GM10847 (cell line): ENCODE results near the gene GFPT1.

Experiments
- POLR2A ChIP-seq: IDR thresholded peaks from 2 replicates; pipeline ENCODE4 v1.6.1; 2011; ENCODE audit not compliant: insufficient read length; ENCODE audit errors: extremely low read depth

GFPT1 gene

GRCh38 chr2:69389271-69389670 is 2.2 kb upstream of the GFPT1 start:
- TF ChIP-seq POLR2A, result no peak

DNA sequence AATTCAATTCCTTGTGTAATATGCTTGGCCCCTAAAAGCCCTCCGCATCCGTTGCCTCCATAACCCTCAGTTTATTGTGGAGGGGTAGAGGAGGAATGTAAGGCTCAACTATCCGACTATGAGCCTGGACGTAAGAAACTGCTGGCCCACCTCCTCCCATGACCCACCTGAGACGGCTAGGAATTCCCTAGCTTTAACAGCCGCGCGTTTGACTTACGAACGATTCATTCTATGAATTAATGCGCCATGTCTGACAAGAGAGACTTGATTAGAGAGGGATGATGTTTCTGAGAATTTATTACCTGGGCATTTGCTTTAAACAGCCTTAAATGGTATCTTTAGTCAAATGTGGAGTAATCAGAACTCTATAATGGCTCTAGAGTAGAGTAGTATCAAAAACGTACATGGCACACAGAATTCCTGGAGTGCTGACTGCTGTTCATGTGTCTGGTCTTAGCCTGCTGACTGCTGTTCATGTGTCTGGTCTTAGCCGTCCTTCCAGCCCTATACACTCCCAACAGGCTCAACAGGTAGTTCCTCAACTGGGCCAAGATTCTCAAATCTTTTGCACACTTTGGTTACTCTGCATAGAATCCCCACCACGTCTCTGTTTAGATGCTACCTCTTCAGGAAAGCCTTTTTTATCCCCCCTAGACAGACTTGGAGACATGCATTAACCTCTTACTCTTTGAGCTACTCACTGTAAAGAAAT is 899 bp upstream of the GFPT1 start:
- TF ChIP-seq POLR2A, result no peak

DNA sequence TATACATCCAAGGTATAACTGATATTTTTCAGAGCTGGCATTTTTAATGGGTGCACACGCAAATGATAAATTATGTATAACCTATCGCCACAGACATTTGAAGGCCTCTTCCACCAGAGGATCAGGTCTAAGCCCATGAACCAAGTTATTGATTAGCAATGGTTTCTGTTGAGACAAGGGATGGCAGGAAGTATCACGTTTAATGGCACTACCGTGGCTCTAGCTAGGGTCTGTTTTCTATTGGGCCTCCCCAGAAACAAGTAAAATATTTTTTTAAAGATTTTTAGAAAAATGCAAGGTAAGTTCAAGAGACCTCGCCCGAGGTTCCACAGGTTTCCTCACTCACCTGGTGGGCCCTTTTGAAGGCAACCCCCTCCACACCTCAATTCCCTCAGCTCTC is 667 bp downstream of the GFPT1 start:
- no peak for TF ChIP-seq POLR2A

- no peak for TF ChIP-seq POLR2A
Measured at GRCh38 chr2:69385443-69386151, 1.4 kb downstream of the GFPT1 start.

DNA sequence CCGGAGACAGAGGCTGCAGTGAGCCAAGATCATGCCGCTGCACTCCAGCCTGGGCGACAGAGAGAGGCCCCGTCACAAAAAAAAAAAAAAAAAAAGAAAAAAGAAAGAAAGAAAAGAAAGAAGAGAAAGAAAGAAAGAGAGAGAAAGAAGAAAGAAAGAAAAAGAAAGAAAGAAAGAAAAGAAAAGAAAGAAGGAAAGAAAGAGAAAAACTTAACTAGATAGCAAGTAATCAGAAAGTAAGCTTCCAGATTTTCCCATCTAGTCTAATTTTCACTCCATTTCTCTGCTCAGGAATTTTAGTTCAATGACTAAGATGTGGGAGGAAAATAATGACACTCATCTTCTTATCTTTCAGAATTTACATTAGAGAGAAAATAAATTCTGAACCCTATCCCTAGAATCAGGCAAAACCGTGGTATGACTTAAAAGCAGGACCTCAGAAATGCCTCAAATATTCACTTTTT is 2.4 kb downstream of the GFPT1 start:
- TF ChIP-seq POLR2A, result no peak

GRCh38 chr2:69383176-69383812 is 3.7 kb downstream of the GFPT1 start:
- no peak for TF ChIP-seq POLR2A

- no peak for TF ChIP-seq POLR2A
Measured at GRCh38 chr2:69382547-69382946, 4.5 kb downstream of the GFPT1 start.

- TF ChIP-seq POLR2A, result no peak
Measured at GRCh38 chr2:69381337-69381737, 5.7 kb downstream of the GFPT1 start.

- TF ChIP-seq POLR2A, result no peak
Measured at GRCh38 chr2:69380072-69380917, 6.7 kb downstream of the GFPT1 start.

GRCh38 chr2:69376403-69376802 is 10.6 kb downstream of the GFPT1 start:
- no peak for TF ChIP-seq POLR2A

GRCh38 chr2:69375494-69376353 is 11.3 kb downstream of the GFPT1 start:
- TF ChIP-seq POLR2A, result no peak

GRCh38 chr2:69372767-69373166 is 14.3 kb downstream of the GFPT1 start:
- TF ChIP-seq POLR2A, result no peak

DNA sequence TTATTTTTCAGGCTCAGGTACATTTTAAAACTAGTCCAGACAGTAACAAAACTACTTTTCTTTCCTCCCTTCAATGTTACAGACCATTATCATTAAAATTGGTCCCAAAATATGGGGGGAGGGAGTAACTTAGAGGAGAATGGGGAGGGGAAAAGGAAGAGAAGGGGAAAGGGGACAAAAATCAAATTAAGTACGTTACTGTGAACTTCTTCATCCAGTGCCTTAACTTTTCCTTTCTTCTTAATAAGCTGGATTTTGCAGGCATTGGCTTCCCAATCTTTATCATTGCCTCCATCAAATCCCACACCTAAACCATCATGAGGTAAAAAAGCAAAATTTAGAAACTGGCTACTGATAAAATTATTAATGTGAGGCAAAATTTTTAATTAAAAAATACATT is 17.2 kb downstream of the GFPT1 start:
- no peak for TF ChIP-seq POLR2A

DNA sequence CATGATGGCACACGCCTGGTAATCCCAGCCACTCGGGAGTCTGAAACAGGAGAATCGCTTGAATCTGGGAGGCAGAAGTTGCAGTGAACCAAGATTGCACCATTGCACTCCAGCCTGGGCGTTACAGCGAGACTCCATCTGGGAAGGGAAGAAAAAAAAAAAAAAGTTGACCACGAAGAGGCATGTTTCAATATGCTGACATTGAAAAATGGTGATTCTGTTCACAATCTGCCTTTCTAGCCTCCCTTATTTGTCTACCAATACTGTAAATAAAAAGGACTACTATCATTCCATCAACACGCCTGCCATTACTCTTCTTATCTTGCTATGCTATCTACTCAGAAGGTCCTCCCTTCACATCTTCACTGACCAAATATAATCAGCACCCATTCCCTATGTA is 18.4 kb downstream of the GFPT1 start:
- no peak for TF ChIP-seq POLR2A
